K562 (cell line): ENCODE measurements around the gene PPFIA1.

Experiments
- CUX1 ChIP-seq: fragments of 200-800 bp; sonication (Bioruptor generic); IDR thresholded peaks from 2 replicates; pipeline ENCODE4 v1.6.1; 2016; ENCODE audit warnings: missing genetic modification characterization, missing compliant biosample characterization
- EP300 ChIP-seq: IDR thresholded peaks from 2 replicates; pipeline ENCODE4 v1.6.1; 2012; ENCODE audit warnings: low read length, improper control_type of control experiment
- POLR2AphosphoS5 ChIP-seq: IDR thresholded peaks from 2 replicates; pipeline ENCODE4 v1.6.1; 2011; ENCODE audit warnings: mild to moderate bottlenecking, low read depth, low read length, moderate library complexity; ENCODE audit not compliant: control insufficient read depth, insufficient read depth
- RFX5 ChIP-seq: IDR thresholded peaks from 2 replicates; pipeline ENCODE4 v1.6.1; 2011; ENCODE audit warnings: low read depth, mild to moderate bottlenecking, improper control_type of control experiment, low read length
- RNF219 ChIP-seq: fragments of 250-450 bp; sonication (Bioruptor Pico); IDR thresholded peaks from 2 replicates; pipeline ENCODE4 v1.5.0; 2022; ENCODE audit warnings: mild to moderate bottlenecking
- TAF1 ChIP-seq: IDR thresholded peaks from 2 replicates; pipeline ENCODE4 v1.6.1; 2011; ENCODE audit warnings: mild to moderate bottlenecking, low read length, moderate library complexity; ENCODE audit not compliant: insufficient read depth, control insufficient read depth, severe bottlenecking; ENCODE audit errors: extremely low read depth
- ZNF274 ChIP-seq: IDR thresholded peaks from 2 replicates; pipeline ENCODE4 v1.6.1; 2011; ENCODE audit warnings: low read depth, mild to moderate bottlenecking, low read length, moderate library complexity, borderline replicate concordance

GRCh38 chr11:70387564-70387963, 117.1 kb downstream of the PPFIA1 start:
- TF ChIP-seq EP300, result no peak
- no peak for TF ChIP-seq RFX5
- no peak for TF ChIP-seq POLR2AphosphoS5
- TF ChIP-seq CUX1 (CRISPR knock-in tag), result no peak
- TF ChIP-seq TAF1, result no peak
- no peak for TF ChIP-seq RNF219
- no peak for TF ChIP-seq ZNF274
